GM13976 (cell line): Measurements from ENCODE around the gene ZBTB25.

ENCODE experiments used
- DNase-seq: peaks from one replicate; pipeline ENCODE4 v3.0.0; 2012; ENCODE audit warnings: low spot score
- CTCF ChIP-seq: IDR thresholded peaks from 2 replicates; pipeline ENCODE4 v1.5.1; 2012; ENCODE audit warnings: borderline replicate concordance, mild to moderate bottlenecking; ENCODE audit not compliant: insufficient read depth; ENCODE audit errors: extremely low read depth, missing control alignments, control extremely low read depth
- in situ Hi-C: fragments of 300-500 bp; cut with MboI; formaldehyde crosslinking; loops from one replicate; pipeline ENCODE4 v1.12.0; 2022; ENCODE audit warnings: low sequenced_read_pairs, mixed read lengths, inconsistent platforms; ENCODE audit not compliant: unreplicated experiment

ZBTB25 gene

GRCh38 chr14:64476438-64476837, 27.2 kb downstream of the ZBTB25 start:
- in situ Hi-C loops = loop anchor here (10.0 kb wide), 1 partner anchor 132 kb away; no protein-coding TSS in a partner anchor
- DNase-seq = no peak

GRCh38 chr14:64475585-64476273, 27.9 kb downstream of the ZBTB25 start:
- no peak for DNase-seq
- in situ Hi-C loops = loop anchor here (10.0 kb wide), 1 partner anchor 131 kb away; no protein-coding TSS in a partner anchor
- TF ChIP-seq CTCF = no peak

More at GRCh38 chr14:64476438-64476837, 27.2 kb downstream of the ZBTB25 start:
- TF ChIP-seq CTCF = no peak

- no peak for DNase-seq
- no peak for TF ChIP-seq CTCF
- in situ Hi-C loops = loop anchor here (10.0 kb wide), 1 partner anchor 130 kb away; no protein-coding TSS in a partner anchor
Measured at GRCh38 chr14:64474698-64475097, 28.9 kb downstream of the ZBTB25 start.

GRCh38 chr14:64474041-64474440, 29.6 kb downstream of the ZBTB25 start:
- no peak for DNase-seq
- no peak for TF ChIP-seq CTCF
- in situ Hi-C loops = loop anchor here (10.0 kb wide), 1 partner anchor 129 kb away; no protein-coding TSS in a partner anchor

GRCh38 chr14:64468451-64468850, 35.2 kb downstream of the ZBTB25 start:
- in situ Hi-C loops = no loop called here
- TF ChIP-seq CTCF = no peak
- DNase-seq = no peak

- TF ChIP-seq CTCF = no peak
- no peak for DNase-seq
- in situ Hi-C loops = no loop called here
Measured at GRCh38 chr14:64467566-64467965, 36.1 kb downstream of the ZBTB25 start.
